Left ventricle myocardium superior (tissue), 1 donor: ENCODE measurements around the gene TTC6. TPM values are rescaled to one million over a fixed set of nuclear protein-coding genes. Genes with fewer than 3 reads are reported as not detected.

Source experiments
- ATAC-seq: fragments of 200-7000 bp; cut with Tn5 transposase; one replicate; pipeline ENCODE4 v1.9.1; 2020; ENCODE audit warnings: mild to moderate bottlenecking, moderate library complexity
- DNase-seq: peaks from one replicate; pipeline ENCODE4 v3.0.0-alpha.2; 2020
- intact Hi-C: fragments of 100-400 bp; cut with micrococcal nuclease; formaldehyde crosslinking; loops from one replicate; pipeline ENCODE4 v1.11.0; 2022
- total RNA-seq: library from RNA; stranded (reverse); fragmentation: NEBNext Ultra II Directional; extraction: Animal tissue kit (Norgen Biotek cat#: 25700); gene quantifications from one replicate; pipeline ENCODE4 v1.2.1, GENCODE V29; 2021
- donor health status: DM: no; HTN: yes; CAD: no; lungs with severe emphysema.

The TTC6 gene
- total RNA-seq, 1 donor from 2014 or later, result not detected

DNA sequence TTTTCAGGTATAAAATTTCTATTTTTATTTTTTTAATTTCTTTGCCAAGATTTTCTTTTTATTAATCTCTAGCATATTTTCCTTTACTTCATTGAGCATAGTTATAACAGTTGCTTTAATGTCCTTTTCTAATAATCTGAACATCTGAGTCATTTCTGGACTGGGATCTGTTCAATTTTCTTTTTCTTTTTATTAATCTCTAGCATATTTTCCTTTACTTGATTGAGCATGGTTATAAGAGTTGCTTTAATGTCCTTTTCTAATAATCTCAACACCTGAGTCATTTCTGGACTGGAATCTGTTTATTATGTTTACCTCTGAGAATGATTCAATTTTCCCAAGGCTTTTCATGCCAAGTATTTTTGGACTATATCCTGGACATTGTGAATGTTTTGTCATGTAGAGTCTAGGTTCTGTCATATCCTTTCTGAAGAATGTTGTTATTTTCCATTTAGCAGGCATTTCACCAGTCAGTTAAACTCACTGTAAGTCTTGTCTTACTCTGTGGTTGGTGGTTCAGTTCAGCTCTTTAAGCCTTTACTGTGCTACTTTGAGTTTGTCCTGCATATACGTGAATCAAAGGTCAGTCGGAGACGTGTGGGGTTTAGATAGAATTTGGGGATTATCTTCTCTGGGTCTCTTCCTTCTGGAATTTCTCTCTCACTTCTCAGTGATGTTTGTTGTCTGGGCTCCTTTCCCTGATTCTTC lies 20.3 kb downstream of the TTC6 start:
- intact Hi-C loops, result no loop called here
- ATAC-seq (no peak), DNase-seq (no peak)

DNA sequence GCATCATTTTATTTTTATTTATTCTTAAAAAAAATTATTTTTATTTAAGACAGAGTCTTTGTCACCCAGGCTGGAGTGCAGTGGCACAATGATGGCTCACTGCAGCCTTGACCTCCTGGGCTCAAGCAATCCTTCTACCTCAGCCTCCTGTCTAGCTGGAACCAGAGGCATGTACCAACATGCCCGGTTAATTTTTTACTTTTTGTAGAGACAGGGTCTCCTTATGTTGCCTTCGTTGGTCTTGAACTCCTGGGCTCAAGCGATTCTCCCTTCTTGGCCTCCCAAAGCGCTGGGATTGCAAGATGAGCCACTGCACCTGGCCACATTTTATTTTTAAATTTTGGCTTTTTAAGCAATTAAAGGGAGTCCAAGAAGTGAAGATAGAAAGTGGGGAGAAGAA lies 21.4 kb downstream of the TTC6 start:
- no peak for DNase-seq
- intact Hi-C loops, result no loop called here
- ATAC-seq, result no peak

DNA sequence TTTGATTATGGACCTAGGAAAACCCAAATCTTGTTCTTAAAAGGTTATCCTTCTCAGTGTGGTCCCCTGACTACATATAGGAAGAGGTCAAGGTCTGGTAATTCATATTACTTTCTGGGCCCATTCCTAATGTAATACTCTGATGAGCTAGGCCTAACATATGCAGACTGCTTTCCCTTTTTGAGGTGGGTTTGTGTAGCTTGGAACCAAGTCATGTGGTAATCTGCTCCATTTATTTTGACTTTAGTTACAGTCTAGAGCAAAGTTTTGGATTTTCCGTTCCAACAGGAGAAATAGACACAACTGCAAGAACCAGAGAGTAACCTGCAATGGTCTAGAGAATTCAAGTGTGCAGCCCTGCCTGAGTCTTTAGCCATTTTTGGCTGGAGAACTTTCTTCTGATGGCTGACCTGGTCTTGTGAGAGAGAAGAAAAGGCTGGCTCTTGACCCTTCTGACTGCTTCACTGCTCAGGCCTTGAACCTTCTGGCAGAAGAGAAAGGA lies 22.5 kb downstream of the TTC6 start:
- intact Hi-C loops, result no loop called here
- ATAC-seq (no peak), DNase-seq (no peak)

DNA sequence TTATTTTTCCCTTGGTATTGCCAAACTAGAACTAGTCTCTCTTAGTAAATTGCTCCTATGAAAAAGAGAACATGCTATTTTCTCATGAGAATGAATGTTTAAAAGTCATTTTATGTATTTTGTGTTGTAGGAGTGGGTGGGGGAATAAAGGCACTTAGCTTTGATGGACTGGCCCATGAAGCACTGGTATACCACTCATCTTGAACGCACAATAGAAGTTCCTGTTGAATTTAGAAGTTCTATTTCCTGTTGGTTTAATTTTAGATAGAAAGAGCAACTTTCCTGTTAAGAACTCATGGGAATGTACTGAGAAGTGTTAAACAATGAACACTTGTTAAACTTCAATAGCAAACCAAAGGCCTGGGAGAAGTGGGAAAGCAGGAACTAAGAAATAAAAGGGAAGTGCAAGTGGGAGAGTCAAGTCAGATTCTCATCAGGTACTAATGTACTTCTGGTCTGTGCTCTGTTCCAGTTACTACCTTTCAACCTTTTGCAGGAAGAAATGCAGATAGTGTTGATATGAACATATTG lies 23.1 kb downstream of the TTC6 start:
- intact Hi-C loops, result no loop called here
- DNase-seq, result no peak
- ATAC-seq, result no peak

DNA sequence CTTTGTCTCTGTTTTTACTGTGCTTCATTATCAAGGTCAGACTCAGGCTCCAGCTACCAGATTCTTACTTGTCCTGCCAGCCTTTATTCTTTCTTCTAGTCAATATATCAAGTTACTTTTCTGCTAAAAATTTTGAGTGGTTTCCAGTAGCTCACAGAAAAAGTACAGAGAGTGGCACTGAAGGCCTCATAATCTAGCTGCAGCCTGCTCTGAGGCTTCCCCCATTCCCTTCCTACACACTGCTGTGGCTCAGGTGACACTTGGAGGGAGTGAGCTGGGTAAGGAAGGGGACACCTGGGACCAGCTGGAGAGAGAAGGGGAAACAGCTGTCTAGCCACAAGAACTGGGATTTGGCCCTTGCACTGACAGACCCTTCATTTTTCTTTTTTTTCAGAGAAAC lies 25.4 kb downstream of the TTC6 start:
- ATAC-seq (no peak), DNase-seq (no peak)
- intact Hi-C loops, result no loop called here

DNA sequence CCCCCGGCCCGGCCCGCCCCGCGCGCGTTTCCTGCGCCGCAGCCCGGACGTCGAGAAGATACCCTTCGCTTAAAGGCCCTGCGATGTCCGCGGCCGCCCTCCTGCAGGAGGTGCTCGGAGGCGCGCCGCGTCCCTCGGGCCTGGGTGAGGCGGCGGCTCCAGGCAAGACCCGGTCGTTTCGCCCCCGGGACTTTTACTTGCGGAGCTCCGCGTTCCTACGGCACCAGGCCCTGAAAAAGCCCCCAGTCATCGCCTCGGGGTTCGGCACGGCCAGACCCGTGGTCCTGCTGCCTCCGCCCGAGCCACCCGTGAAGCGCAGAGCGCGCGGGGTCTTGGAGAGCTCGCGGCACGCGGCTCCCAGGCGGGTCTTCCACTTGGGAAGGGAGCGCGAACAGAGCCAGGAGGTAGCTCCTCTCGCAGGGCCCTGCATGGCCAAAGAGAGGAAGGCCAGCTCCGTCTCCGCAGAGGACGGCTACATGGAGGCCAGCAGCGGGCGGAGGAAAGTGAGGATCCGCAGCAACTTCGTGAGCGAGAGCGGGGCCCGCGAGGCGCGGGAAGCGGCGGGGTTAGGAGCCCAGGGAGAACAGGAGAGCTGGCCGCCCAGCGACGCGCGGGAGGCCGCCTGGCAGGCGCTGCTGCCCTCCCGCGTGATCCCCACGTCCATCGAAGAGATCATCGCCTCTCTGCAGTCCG lies 26.9 kb downstream of the TTC6 start:
- ATAC-seq (no peak), DNase-seq (no peak)
- intact Hi-C loops, result no loop called here

DNA sequence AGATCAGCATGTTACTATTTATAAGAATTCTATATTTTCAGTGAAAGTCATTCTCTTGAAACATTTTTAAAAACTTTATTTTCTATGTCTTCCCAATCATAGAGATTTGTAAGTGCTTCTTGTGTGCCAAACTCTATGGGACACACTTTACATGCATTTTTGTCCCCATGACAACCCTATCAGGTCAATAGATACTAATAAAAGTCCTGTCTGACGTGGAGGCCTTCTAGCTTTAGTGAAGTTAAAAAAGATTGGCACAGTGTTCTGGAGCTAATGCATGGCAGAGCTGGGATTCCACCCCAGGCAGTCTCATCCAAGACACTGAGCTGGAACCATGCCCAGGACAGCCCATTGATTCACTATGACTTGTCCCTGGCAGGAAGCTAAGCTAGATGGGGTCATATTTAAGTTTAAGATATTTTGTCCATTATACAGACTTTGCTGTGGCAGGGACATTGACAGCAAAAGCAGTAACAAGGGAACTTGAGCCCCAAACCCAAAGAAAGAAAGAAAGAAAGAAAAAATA lies 28.1 kb downstream of the TTC6 start:
- intact Hi-C loops, result no loop called here
- no peak for DNase-seq
- ATAC-seq, result no peak

DNA sequence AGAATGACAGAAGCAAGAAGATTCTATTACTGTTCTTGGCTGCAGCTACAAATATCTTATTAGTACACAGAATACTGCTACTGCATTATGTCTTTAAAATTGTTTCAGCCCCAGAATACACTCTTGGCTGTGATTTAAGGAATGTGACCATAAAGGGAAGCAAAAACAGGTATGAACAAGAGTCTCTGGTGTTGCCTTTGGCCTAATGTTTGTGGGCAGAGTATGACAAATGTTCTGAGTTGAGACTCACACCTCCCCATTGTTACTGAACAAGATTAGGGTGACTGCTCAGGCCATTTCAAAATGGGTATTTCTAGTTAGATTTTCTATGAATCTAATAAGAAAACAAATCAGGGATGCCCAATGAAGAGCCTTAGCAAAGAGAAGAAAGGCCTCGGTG lies 28.5 kb downstream of the TTC6 start:
- no peak for ATAC-seq
- no peak for DNase-seq
- intact Hi-C loops, result no loop called here

DNA sequence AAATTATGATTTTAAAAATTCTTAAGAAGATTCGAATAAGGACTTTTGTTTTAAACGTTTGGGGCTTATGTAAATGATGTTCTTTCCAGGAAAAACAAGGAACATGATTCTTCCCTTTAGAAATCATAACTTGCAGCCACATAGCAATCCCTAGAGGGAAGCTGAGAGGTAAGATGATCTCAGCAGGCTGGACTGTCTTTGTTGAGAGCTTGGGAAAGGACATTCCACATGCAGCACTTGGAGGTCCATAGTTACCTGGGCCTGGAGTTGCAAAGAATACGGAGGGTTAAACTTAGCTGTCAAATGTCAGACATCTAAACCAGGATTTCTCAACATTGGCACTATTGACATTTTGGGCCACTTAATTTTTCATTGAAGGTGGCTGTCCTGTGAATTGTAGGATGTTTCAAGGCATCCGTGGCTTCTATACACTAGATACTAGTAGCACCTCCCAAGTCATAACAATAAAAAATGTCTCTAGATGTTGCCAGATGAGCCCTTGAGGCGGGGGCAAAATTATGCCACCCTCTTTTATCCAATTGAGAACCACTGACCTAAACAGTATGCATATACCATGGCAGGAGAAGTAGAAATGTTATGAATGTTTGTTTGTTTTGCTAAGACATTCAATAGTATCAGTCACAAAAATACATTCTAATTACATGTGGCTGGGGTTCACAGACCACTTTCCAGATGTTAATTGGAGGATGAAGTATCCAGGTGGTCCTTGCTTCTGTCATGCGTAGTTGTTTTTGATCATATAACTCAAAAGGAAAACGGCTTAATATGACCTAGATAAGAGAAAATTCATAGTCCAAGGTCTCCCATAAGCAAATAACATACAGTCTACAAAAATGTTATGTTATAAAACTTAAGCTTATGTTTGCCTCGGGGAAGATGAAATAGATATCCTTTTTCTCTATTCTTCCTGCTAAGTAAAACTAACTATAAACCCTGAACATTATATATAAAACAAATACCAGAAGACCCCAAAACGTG lies 30.5 kb downstream of the TTC6 start:
- intact Hi-C loops, result no loop called here
- DNase-seq (no peak), ATAC-seq (no peak)

DNA sequence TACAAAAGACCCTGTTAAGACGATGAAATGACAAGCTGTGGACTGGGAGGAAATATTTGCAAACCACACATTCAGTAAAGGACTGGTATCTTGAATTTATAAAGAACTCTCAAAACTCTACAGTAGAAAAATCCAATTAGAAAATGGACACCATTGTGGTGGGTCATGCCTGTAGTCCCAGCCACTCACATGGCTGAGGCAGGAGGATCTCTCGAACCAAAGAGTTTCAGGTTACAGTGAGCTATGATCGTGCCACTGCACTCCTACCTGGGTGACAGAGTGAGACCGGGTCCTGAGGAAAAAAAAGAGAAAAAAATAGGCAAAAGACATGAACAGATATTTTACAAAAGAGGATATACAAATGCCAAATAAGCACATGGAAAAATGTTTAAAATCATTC lies 41.9 kb downstream of the TTC6 start:
- DNase-seq (no peak), ATAC-seq (no peak)
- intact Hi-C loops, result no loop called here

DNA sequence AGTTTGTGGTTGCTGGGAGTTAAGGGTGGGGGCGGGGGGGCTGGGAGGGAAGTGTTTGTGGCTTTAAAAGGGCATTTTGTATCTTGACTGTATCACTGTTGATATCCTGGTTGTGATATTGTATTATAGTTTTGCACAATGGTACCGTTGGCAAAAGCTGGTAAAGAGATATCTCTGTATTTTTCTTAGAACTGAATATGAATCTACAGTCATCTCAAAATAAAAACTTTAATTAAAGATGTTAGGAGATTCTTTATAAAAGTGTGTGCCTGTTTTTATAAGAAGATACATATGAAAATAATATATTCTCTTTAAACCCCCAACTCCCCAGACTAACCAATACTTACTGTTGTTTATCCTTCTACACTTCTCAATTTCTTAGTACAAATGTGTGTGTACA lies 43.2 kb downstream of the TTC6 start:
- no peak for DNase-seq
- no peak for ATAC-seq
- intact Hi-C loops, result no loop called here

DNA sequence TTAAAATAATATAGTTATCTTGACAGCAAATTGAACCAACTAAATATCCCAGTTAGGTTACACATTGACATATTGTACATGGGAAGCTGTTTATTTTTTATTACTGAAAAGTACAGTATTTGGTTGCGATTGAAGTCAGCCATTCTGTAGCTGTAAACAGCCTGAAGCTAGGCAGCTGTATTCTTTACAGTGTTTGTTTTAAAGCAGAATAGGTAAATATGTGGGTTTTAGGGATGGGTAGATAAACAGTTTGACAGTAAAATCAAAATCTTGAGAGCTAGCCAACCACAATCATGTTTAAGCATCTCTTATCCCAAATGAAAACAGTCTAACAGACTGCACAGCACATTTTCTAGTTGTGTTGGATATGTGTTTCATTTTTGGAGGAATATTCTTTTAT lies 45.7 kb downstream of the TTC6 start:
- ATAC-seq, result no peak
- intact Hi-C loops, result no loop called here
- DNase-seq, result no peak

DNA sequence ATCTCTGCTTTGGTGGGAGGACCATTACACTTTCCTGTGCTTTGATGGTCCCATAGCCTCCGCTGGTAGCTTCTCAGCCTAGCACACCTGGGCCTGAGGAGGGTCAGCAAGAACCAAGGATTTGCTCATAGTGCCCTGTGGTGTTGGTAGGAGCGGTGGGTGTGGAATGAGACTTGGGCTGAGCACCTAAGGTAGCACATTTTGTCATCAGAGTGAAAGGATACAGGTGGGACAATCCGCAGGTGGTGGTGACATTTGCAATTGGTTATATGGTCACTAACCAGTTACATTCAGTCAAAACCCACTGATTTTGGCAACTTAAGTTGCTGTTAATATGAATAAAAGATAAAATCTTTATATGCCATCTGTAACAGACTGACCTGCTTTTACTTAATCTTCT lies 46.7 kb downstream of the TTC6 start:
- ATAC-seq (no peak), DNase-seq (no peak)
- intact Hi-C loops, result no loop called here

DNA sequence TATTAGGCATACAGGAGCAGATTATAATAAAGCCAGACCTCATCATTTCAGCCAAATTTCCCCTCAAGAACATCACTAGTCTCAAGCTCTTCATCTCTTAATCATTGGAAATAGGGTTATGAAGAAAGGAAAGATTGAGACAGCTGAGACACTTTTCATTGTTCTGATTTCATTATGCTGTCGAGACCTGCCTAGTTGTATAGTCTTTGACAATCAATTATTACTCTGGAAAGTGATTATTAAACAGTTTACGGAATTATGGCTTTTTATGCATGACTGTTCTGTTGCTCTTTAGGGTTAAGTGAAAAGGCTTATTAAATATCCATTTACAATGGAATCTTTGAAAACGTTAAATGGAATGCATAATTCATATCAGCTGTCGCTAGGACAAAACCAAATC lies 48.3 kb downstream of the TTC6 start:
- intact Hi-C loops, result no loop called here
- ATAC-seq (no peak), DNase-seq (no peak)

Other genes with a start within 250 kb of the TTC6 start
- gene FOXA1, start 380 bp upstream of the TTC6 start, total RNA-seq, result not detected